T-helper 1 cell treated with Interleukin-12 subunit alpha and Interleukin-12 subunit beta and Interleukin-4 antibody, amounts not matched to agents 30 μg/mL and 1 μg/mL, for 36 hours (primary cell): Measurements from ENCODE around the gene RIMKLA.

Experiments
- H3K27ac Mint-ChIP-seq: one replicate; pipeline ENCODE4 v1.8.0; 2021; ENCODE audit warnings: mild to moderate bottlenecking, mixed read lengths
- H3K27me3 Mint-ChIP-seq: one replicate; pipeline ENCODE4 v1.8.0; 2021; ENCODE audit warnings: low read depth, mixed read lengths
- H3K36me3 Mint-ChIP-seq: one replicate; pipeline ENCODE4 v1.8.0; 2021; ENCODE audit warnings: low read depth, mixed read lengths
- H3K4me1 Mint-ChIP-seq: one replicate; pipeline ENCODE4 v1.8.0; 2021; ENCODE audit warnings: low read depth, mixed read lengths
- H3K4me3 Mint-ChIP-seq: one replicate; pipeline ENCODE4 v1.8.0; 2021; ENCODE audit warnings: mild to moderate bottlenecking, moderate library complexity, mixed read lengths
- H3K9me3 Mint-ChIP-seq: one replicate; pipeline ENCODE4 v1.8.0; 2021; ENCODE audit warnings: mixed read lengths

Gene RIMKLA

GRCh38 chr1:42430286-42431135 is 49.9 kb downstream of the RIMKLA start:
- Mint-ChIP-seq H3K4me3 (no peak overlapping the region), H3K27ac (no peak overlapping the region), H3K27me3 (peaks cover 5% of the 10 kb centered on the region), H3K4me1 (peaks cover 2% of the 10 kb centered on the region), H3K9me3 (no peaks in the 10 kb centered on the region), H3K36me3 (no peaks in the 10 kb centered on the region)

- Mint-ChIP-seq H3K36me3 (no peaks in the 10 kb centered on the region), H3K9me3 (no peaks in the 10 kb centered on the region), H3K27ac (no peak overlapping the region), H3K4me1 (peaks cover 2% of the 10 kb centered on the region), H3K27me3 (peaks cover 9% of the 10 kb centered on the region), H3K4me3 (no peak overlapping the region)
Measured at GRCh38 chr1:42431514-42431913, 50.9 kb downstream of the RIMKLA start.

- Mint-ChIP-seq H3K4me1 (peaks cover 2% of the 10 kb centered on the region), H3K9me3 (no peaks in the 10 kb centered on the region), H3K4me3 (no peak overlapping the region), H3K27ac (no peak overlapping the region), H3K27me3 (peaks cover 9% of the 10 kb centered on the region), H3K36me3 (no peaks in the 10 kb centered on the region)
Measured at GRCh38 chr1:42432714-42433113, 52.1 kb downstream of the RIMKLA start.

- Mint-ChIP-seq H3K27ac (no peak overlapping the region), H3K36me3 (no peaks in the 10 kb centered on the region), H3K9me3 (no peaks in the 10 kb centered on the region), H3K4me1 (peaks cover 2% of the 10 kb centered on the region), H3K4me3 (no peak overlapping the region), H3K27me3 (peaks cover 12% of the 10 kb centered on the region)
Measured at GRCh38 chr1:42433369-42433768, 52.8 kb downstream of the RIMKLA start.

- Mint-ChIP-seq H3K4me3 (no peak overlapping the region), H3K36me3 (no peaks in the 10 kb centered on the region), H3K9me3 (no peaks in the 10 kb centered on the region), H3K4me1 (peaks cover 2% of the 10 kb centered on the region), H3K27me3 (peaks cover 13% of the 10 kb centered on the region), H3K27ac (no peak overlapping the region)
Measured at GRCh38 chr1:42434340-42434739, 53.7 kb downstream of the RIMKLA start.

GRCh38 chr1:42439940-42440339 is 59.3 kb downstream of the RIMKLA start:
- Mint-ChIP-seq H3K9me3 (no peaks in the 10 kb centered on the region), H3K27me3 (peaks cover 8% of the 10 kb centered on the region), H3K4me3 (no peak overlapping the region), H3K4me1 (no peaks in the 10 kb centered on the region), H3K36me3 (no peaks in the 10 kb centered on the region), H3K27ac (no peak overlapping the region)

GRCh38 chr1:42442662-42443061 is 62.1 kb downstream of the RIMKLA start:
- Mint-ChIP-seq H3K9me3 (no peaks in the 10 kb centered on the region), H3K27me3 (peaks cover 4% of the 10 kb centered on the region), H3K36me3 (no peaks in the 10 kb centered on the region), H3K27ac (no peak overlapping the region), H3K4me1 (no peaks in the 10 kb centered on the region), H3K4me3 (no peak overlapping the region)

GRCh38 chr1:42449256-42449655 is 68.7 kb downstream of the RIMKLA start:
- peaks cover 5% of the 10 kb centered on the region for H3K4me1 Mint-ChIP-seq
- no peaks in the 10 kb centered on the region for H3K27me3 Mint-ChIP-seq
- no peaks in the 10 kb centered on the region for H3K36me3 Mint-ChIP-seq
- H3K27ac Mint-ChIP-seq, result no peak overlapping the region
- no peaks in the 10 kb centered on the region for H3K9me3 Mint-ChIP-seq
- no peak overlapping the region for H3K4me3 Mint-ChIP-seq

- Mint-ChIP-seq H3K4me1 (peaks cover 5% of the 10 kb centered on the region), H3K36me3 (no peaks in the 10 kb centered on the region), H3K9me3 (no peaks in the 10 kb centered on the region), H3K4me3 (no peak overlapping the region), H3K27me3 (no peaks in the 10 kb centered on the region), H3K27ac (no peak overlapping the region)
Measured at GRCh38 chr1:42450061-42450460, 69.5 kb downstream of the RIMKLA start.

- Mint-ChIP-seq H3K4me1 (peaks cover 25% of the 10 kb centered on the region), H3K4me3 (no peak overlapping the region), H3K27me3 (no peaks in the 10 kb centered on the region), H3K27ac (no peak overlapping the region), H3K9me3 (no peaks in the 10 kb centered on the region), H3K36me3 (peaks cover 11% of the 10 kb centered on the region)
Measured at GRCh38 chr1:42453386-42453785, 72.8 kb downstream of the RIMKLA start.

- no peaks in the 10 kb centered on the region for H3K9me3 Mint-ChIP-seq
- H3K4me1 Mint-ChIP-seq, result peaks cover 25% of the 10 kb centered on the region
- peak overlapping the region; percentile 10 for H3K4me3 Mint-ChIP-seq
- H3K27me3 Mint-ChIP-seq, result no peaks in the 10 kb centered on the region
- peaks cover 14% of the 10 kb centered on the region for H3K36me3 Mint-ChIP-seq
- no peak overlapping the region for H3K27ac Mint-ChIP-seq
Measured at GRCh38 chr1:42454403-42454802, 73.8 kb downstream of the RIMKLA start.

- peaks cover 20% of the 10 kb centered on the region for H3K4me1 Mint-ChIP-seq
- peaks cover 28% of the 10 kb centered on the region for H3K36me3 Mint-ChIP-seq
- H3K27me3 Mint-ChIP-seq, result no peaks in the 10 kb centered on the region
- H3K4me3 Mint-ChIP-seq, result peak within 1 kb of the TSS; percentile 97
- H3K9me3 Mint-ChIP-seq, result no peaks in the 10 kb centered on the region
- H3K27ac Mint-ChIP-seq, result peak within 1 kb of the TSS; percentile 98
Measured at GRCh38 chr1:42456010-42456753, 75.6 kb downstream of the RIMKLA start, which contains the start of the genes PPCS and ZMYND12. TSS of gene PPCS (plus strand) at chr1:42456543. CDS start at chr1:42456566, 23 bp downstream. TSS of gene ZMYND12 (minus strand) at chr1:42456022. CDS start at chr1:42455997, 25 bp downstream.

GRCh38 chr1:42456754-42457089 is 76.1 kb downstream of the RIMKLA start:
- peaks cover 20% of the 10 kb centered on the region for H3K4me1 Mint-ChIP-seq
- no peaks in the 10 kb centered on the region for H3K9me3 Mint-ChIP-seq
- H3K27me3 Mint-ChIP-seq, result no peaks in the 10 kb centered on the region
- H3K4me3 Mint-ChIP-seq, result peak overlapping the region; percentile 97
- H3K27ac Mint-ChIP-seq, result peak overlapping the region; percentile 98
- H3K36me3 Mint-ChIP-seq, result peaks cover 28% of the 10 kb centered on the region

- Mint-ChIP-seq H3K27me3 (peaks cover 12% of the 10 kb centered on the region), H3K4me1 (peaks cover 34% of the 10 kb centered on the region), H3K27ac (no peak overlapping the region), H3K4me3 (no peak overlapping the region), H3K36me3 (peaks cover 28% of the 10 kb centered on the region), H3K9me3 (no peaks in the 10 kb centered on the region)
Measured at GRCh38 chr1:42461196-42461595, 80.6 kb downstream of the RIMKLA start.
